Measurements from ENCODE around the gene POGLUT2. TPM values are rescaled to one million over a fixed set of nuclear protein-coding genes. Genes with fewer than 3 reads are reported as not detected.

POGLUT2 gene
- total and polyA plus RNA-seq, 10 of the 15 experiments (the other 5 are each of a cell fraction or from before 2014, with no cell fraction given) = 2.9 to 11.3 (median 7.6) TPM

GRCh38 chr13:102800145-102801041, 1.6 kb upstream of the POGLUT2 start (continued):
- TF ChIP-seq HDGF (IDR thresholded peaks at IDR 0.05) = no peak
- TF ChIP-seq RAD51 (IDR thresholded peaks at IDR 0.05) = no peak
- TF ChIP-seq SKIL (IDR thresholded peaks at IDR 0.05; ENCODE audit: low read depth, poor library complexity, severe bottlenecking) = peak; percentile 32
- TF ChIP-seq ELK1 (IDR thresholded peaks at IDR 0.05; ENCODE audit: low read depth, low read length) = 0 out of 2 replicates have a peak, but pooled peaks have one; percentile 55
- TF ChIP-seq NR2C1 (IDR thresholded peaks at IDR 0.05) = 0 out of 2 replicates have a peak, but pooled peaks have one; percentile 8
- TF ChIP-seq SMARCA5 (IDR thresholded peaks at IDR 0.05) = peak; percentile 99
- peak in 1 of 2 experiments; percentile 54; a peak in 2 of 4 replicates for TF ChIP-seq BHLHE40 (IDR thresholded peaks at IDR 0.05; ENCODE audit: borderline replicate concordance in 1 of 2, low read depth in 2 of 2, low read length in 1 of 2)
- TF ChIP-seq ZNF24 (IDR thresholded peaks at IDR 0.05) = no peak; the same call in none of the 2 replicates
- TF ChIP-seq TCF7 (IDR thresholded peaks at IDR 0.05; ENCODE audit: borderline replicate concordance) = no peak
- no peak for TF ChIP-seq ZBED1 (IDR thresholded peaks at IDR 0.05; ENCODE audit: borderline replicate concordance)
- TF ChIP-seq NFYB (IDR thresholded peaks at IDR 0.05; ENCODE audit: insufficient read depth, low read depth, low read length) = no peak
- TF ChIP-seq POU2F2 (IDR thresholded peaks at IDR 0.05; ENCODE audit: borderline replicate concordance, low read depth, low read length) = 0 out of 3 replicates have a peak, but pooled peaks have one; percentile 24
- TF ChIP-seq SPI1 (IDR thresholded peaks at IDR 0.05; ENCODE audit: borderline replicate concordance, insufficient read depth, low read depth, low read length) = no peak
- TF ChIP-seq TBL1XR1 (IDR thresholded peaks at IDR 0.05; ENCODE audit: low read depth, low read length) = no peak
- TF ChIP-seq ZNF274 (IDR thresholded peaks at IDR 0.05; ENCODE audit: insufficient read depth, insufficient read length) = no peak
- no peak for TF ChIP-seq KAT2A (conservative IDR thresholded peaks at IDR 0.05; ENCODE audit: control insufficient read depth, low read depth, low read length)
- peak; percentile 8 for TF ChIP-seq FOS (IDR thresholded peaks at IDR 0.05; ENCODE audit: borderline replicate concordance, extremely low read depth, insufficient read length)
- peak; percentile 34; the same call in 1 of the 2 replicates for TF ChIP-seq EED (IDR thresholded peaks at IDR 0.05; ENCODE audit: low read depth)
- TF ChIP-seq HCFC1 (IDR thresholded peaks at IDR 0.05; ENCODE audit: low read length) = peak; percentile 60
- TF ChIP-seq GATAD2B (conservative IDR thresholded peaks at IDR 0.05; ENCODE audit: low read depth) = peak; percentile 93
- TF ChIP-seq JUNB (IDR thresholded peaks at IDR 0.05) = no peak
- peak; percentile 53 for TF ChIP-seq RELA (IDR thresholded peaks at IDR 0.05; ENCODE audit: borderline replicate concordance, partially characterized antibody)
- TF ChIP-seq BMI1 (IDR thresholded peaks at IDR 0.05; ENCODE audit: borderline replicate concordance) = no peak
- no peak for TF ChIP-seq STAT3 (IDR thresholded peaks at IDR 0.05; ENCODE audit: low read depth, low read length)
- TF ChIP-seq BCL11A (IDR thresholded peaks at IDR 0.05; ENCODE audit: low read depth, low read length) = no peak
- no peak for TF ChIP-seq SREBF1 (IDR thresholded peaks at IDR 0.05; ENCODE audit: low read length)
- 0 out of 2 replicates have a peak, but pooled peaks have one; percentile 26 for TF ChIP-seq HSF1 (IDR thresholded peaks at IDR 0.05; ENCODE audit: low read depth, low read length)
- TF ChIP-seq HDAC2 (IDR thresholded peaks at IDR 0.05) = no peak
